CD4-positive, alpha-beta T cell (primary cell): ENCODE results near the gene SUSD6. TPM values are rescaled to one million over a fixed set of nuclear protein-coding genes. Genes with fewer than 3 reads are reported as not detected.
A peak's percentile ranks its signal among the peaks of the same experiment; 100 is the strongest.

ENCODE experiments used
- ATAC-seq: fragments of 200-7000 bp; cut with Tn5 transposase; one replicate; pipeline ENCODE4 v1.10.0; 2022; ENCODE audit warnings: mild to moderate bottlenecking; ENCODE audit not compliant: poor library complexity
- CTCF ChIA-PET: fragments of 350-600 bp; sonication (Branson Sonifier 250); formaldehyde crosslinking; loops from one replicate; lab custom pipeline; 2021; ENCODE audit warnings: antibody characterized with exemption, inconsistent platforms; lab: Charles Lee
- POLR2A ChIA-PET: fragments of 350-600 bp; sonication (Branson Sonifier 250); formaldehyde crosslinking; loops from one replicate; lab custom pipeline; 2021; ENCODE audit warnings: antibody characterized with exemption, inconsistent platforms; lab: Charles Lee
- DNase-seq, 14 experiments: peaks; one replicate each; pipeline ENCODE4 v3.0.0-alpha.2; 2013 to 2020; ENCODE audit warnings: mixed read lengths in 2 of 14
- H3K27ac ChIP-seq, 2 donors: one replicate each; pipeline versions ENCODE4 v1.5.1 to v1.7.0; 2013; ENCODE audit warnings: low read length in 2 of 2, low read depth in 1 of 2, mild to moderate bottlenecking in 1 of 2
- H3K27me3 ChIP-seq, 2 experiments: 1 replicate in 1 of 2; 2 replicates in 1 of 2; pipeline versions ENCODE4 v1.6.1 to v1.7.0; 2013; ENCODE audit warnings: low read length in 2 of 2, control low read depth in 1 of 2, mild to moderate bottlenecking in 1 of 2, moderate library complexity in 1 of 2; ENCODE audit not compliant: insufficient read depth in 2 of 2, control insufficient read depth in 1 of 2
- H3K36me3 ChIP-seq: one replicate; pipeline ENCODE4 v1.6.1; 2013; ENCODE audit warnings: low read length, control low read depth; ENCODE audit not compliant: insufficient read depth
- H3K4me1 ChIP-seq: one replicate; pipeline ENCODE4 v1.6.1; 2013; ENCODE audit warnings: low read length, control low read depth; ENCODE audit not compliant: insufficient read depth
- H3K4me3 ChIP-seq: one replicate; pipeline ENCODE4 v1.5.1; 2013; ENCODE audit warnings: mild to moderate bottlenecking, low read length, moderate library complexity
- H3K9me3 ChIP-seq, 2 experiments: 1 replicate in 1 of 2; 2 replicates in 1 of 2; pipeline versions ENCODE4 v1.6.1 to v1.7.0; 2013; ENCODE audit warnings: low read length in 2 of 2, mild to moderate bottlenecking in 2 of 2, control low read depth in 1 of 2, moderate library complexity in 1 of 2; ENCODE audit not compliant: control insufficient read depth in 1 of 2, insufficient read depth in 1 of 2
- H3K27ac Mint-ChIP-seq: one replicate; pipeline ENCODE4 v1.8.0; 2020; ENCODE audit warnings: mixed read lengths
- H3K27me3 Mint-ChIP-seq: one replicate; pipeline ENCODE4 v1.8.0; 2021; ENCODE audit warnings: mixed read lengths
- H3K36me3 Mint-ChIP-seq: one replicate; pipeline ENCODE4 v1.8.0; 2021; ENCODE audit warnings: low read depth, mixed read lengths
- H3K4me1 Mint-ChIP-seq: one replicate; pipeline ENCODE4 v1.8.0; 2021; ENCODE audit warnings: low read depth, mixed read lengths
- H3K4me3 Mint-ChIP-seq: one replicate; pipeline ENCODE4 v1.8.0; 2020; ENCODE audit warnings: mild to moderate bottlenecking, mixed read lengths
- H3K9me3 Mint-ChIP-seq: one replicate; pipeline ENCODE4 v1.8.0; 2020; ENCODE audit warnings: mixed read lengths
- intact Hi-C, 2 experiments: fragments of 100-400 bp; cut with DNase I in 1 of 2; cut with micrococcal nuclease in 1 of 2; formaldehyde crosslinking; loops; one replicate each; pipeline versions ENCODE4 v1.15.1 to v1.9.0; 2023 to 2025; cut with DNase I, micrococcal nuclease
- total RNA-seq, 174 experiments: library from RNA in 2 of 174; stranded (reverse) in 2 of 174; gene quantifications; one replicate each; pipeline ENCODE4 v1.2.3 and lab custom pipeline; 2021 to 2026
- TF ChIP-seq, protein P1 (sequence below): fragments of 200-600 bp; IDR thresholded peaks from one replicate; pipeline ENCODE4 v1.8.0; 2022; ENCODE audit warnings: antibody characterized with exemption, mild to moderate bottlenecking

The SUSD6 gene
- total RNA-seq, 2 experiments from 2014 or later: 93.7 to 95.1 TPM

DNA sequence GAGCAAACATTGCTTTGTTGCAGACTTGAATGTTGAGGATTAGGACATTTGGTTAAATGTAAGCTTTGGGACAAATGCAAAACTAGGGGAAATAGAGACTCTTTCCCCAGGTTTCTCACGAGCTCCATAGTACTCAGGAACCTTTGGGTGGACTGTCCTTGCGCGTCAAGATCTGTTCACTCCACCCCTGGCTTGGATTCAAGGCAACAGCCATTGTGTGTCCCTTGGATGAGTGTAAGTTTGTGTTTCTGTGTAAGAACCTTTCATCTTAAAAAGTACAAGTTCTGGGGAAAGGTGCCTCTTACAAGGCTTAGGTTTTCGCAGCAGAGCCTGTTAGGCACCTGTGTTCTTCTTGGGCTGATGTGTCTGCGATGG, 3.7 kb downstream of the SUSD6 start:
- H3K9me3 Mint-ChIP-seq: no peaks in the 10 kb centered on the region
- ChIA-PET POLR2A (interaction anchor here (0.7 to 5.5 kb wide), 6 partner anchors 10 to 152 kb away, joined by 3 to 44 read pairs (median 8); partner anchors contain the start of gene SRSF5), CTCF (interaction anchor here (1.0 kb wide), 2 partner anchors 10 to 16 kb away, joined by 3 read pairs; no protein-coding TSS in a partner anchor)
- H3K27ac ChIP-seq: peak overlapping the region; percentile 74 to 92
- H3K36me3 ChIP-seq: no peaks in the 10 kb centered on the region
- no peaks in the 10 kb centered on the region for H3K27me3 Mint-ChIP-seq
- H3K27me3 ChIP-seq: no peaks in the 10 kb centered on the region
- H3K4me3 Mint-ChIP-seq: peak overlapping the region; percentile 90
- TF ChIP-seq, protein P1, sequence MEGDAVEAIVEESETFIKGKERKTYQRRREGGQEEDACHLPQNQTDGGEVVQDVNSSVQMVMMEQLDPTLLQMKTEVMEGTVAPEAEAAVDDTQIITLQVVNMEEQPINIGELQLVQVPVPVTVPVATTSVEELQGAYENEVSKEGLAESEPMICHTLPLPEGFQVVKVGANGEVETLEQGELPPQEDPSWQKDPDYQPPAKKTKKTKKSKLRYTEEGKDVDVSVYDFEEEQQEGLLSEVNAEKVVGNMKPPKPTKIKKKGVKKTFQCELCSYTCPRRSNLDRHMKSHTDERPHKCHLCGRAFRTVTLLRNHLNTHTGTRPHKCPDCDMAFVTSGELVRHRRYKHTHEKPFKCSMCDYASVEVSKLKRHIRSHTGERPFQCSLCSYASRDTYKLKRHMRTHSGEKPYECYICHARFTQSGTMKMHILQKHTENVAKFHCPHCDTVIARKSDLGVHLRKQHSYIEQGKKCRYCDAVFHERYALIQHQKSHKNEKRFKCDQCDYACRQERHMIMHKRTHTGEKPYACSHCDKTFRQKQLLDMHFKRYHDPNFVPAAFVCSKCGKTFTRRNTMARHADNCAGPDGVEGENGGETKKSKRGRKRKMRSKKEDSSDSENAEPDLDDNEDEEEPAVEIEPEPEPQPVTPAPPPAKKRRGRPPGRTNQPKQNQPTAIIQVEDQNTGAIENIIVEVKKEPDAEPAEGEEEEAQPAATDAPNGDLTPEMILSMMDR: no peak
- H3K4me3 ChIP-seq: peak overlapping the region; percentile 91
- peak overlapping the region; percentile 93 for H3K27ac Mint-ChIP-seq
- no peaks in the 10 kb centered on the region for H3K9me3 ChIP-seq
- intact Hi-C loops: loop anchor here (1.0 to 10.0 kb wide), 4 partner anchors 10 to 1030 kb away; partner anchors contain the start of gene TTC9 (in 1 of the 2)
- no peak for ATAC-seq
- DNase-seq: no peak
- H3K36me3 Mint-ChIP-seq: peaks cover 8% of the 10 kb centered on the region
- peaks cover 82% of the 10 kb centered on the region for H3K4me1 ChIP-seq
- peaks cover 91% of the 10 kb centered on the region for H3K4me1 Mint-ChIP-seq

DNA sequence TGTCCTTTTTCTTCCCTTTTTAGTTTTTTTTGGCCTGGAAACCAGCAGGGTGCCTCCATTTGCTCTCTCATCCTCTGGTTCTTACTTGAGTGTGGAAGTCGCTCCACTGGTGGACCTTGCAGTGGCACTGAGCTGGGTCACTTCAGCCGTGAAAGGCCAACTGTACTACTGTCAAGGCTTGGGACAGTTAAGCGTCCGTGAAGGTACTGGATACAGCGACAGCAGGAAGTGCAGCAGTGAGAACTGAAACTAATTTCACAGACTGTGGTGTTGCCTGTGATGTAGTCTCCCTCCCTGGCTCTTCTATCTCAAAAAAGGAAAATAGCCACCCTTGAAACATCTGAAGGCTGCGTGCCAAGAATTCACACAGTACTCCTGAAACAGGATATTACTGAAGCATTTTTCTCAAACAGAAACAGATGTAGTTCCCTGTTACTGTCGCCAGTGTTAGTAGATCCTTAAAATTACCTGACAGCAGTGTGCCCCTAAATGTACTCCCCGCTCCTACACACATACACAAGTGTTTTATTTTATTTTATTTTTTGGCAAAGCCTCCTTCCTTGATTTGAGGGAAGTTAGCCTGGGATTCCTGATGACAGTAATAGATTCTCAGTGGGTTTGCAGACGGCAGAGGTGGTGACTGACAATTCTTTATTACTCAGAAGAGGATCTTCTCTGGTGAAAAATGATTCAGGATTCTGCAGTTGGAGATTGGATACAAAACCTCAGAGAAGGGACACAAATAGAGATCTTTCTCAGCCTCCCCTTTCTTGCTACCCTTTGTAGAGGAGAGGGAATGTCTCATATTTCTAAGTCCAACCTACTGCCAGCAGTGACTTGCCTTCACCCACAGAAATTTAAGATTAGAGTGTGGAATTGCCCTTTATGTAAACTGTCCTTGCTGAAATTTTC, 4.4 kb downstream of the SUSD6 start:
- H3K4me1 ChIP-seq: peaks cover 81% of the 10 kb centered on the region
- H3K27me3 ChIP-seq: no peaks in the 10 kb centered on the region
- Mint-ChIP-seq H3K27ac (peak overlapping the region; percentile 93), H3K27me3 (no peaks in the 10 kb centered on the region), H3K36me3 (peaks cover 8% of the 10 kb centered on the region), H3K4me1 (peaks cover 91% of the 10 kb centered on the region), H3K4me3 (peak overlapping the region; percentile 90), H3K9me3 (no peaks in the 10 kb centered on the region)
- TF ChIP-seq, protein P1: no peak
- intact Hi-C loops: loop anchor here (1.0 to 10.0 kb wide), 4 partner anchors 10 to 1029 kb away; partner anchors contain the start of gene TTC9 (in 1 of the 2)
- no peaks in the 10 kb centered on the region for H3K9me3 ChIP-seq
- DNase-seq (peak in 8 of 14 experiments; percentile 19 to 87 (median 54)), ATAC-seq (peak; percentile 37)
- H3K4me3 ChIP-seq: peak overlapping the region; percentile 91
- POLR2A ChIA-PET: interaction anchor here (0.7 to 4.1 kb wide), 9 partner anchors 9 to 151 kb away, joined by 3 to 26 read pairs (median 5); partner anchors contain the start of gene SRSF5
- no peaks in the 10 kb centered on the region for H3K36me3 ChIP-seq
- peak overlapping the region; percentile 74 to 92 for H3K27ac ChIP-seq
- CTCF ChIA-PET: interaction anchor here (1.0 to 1.6 kb wide), 3 partner anchors 14 to 111 kb away, joined by 3 read pairs; no protein-coding TSS in a partner anchor

DNA sequence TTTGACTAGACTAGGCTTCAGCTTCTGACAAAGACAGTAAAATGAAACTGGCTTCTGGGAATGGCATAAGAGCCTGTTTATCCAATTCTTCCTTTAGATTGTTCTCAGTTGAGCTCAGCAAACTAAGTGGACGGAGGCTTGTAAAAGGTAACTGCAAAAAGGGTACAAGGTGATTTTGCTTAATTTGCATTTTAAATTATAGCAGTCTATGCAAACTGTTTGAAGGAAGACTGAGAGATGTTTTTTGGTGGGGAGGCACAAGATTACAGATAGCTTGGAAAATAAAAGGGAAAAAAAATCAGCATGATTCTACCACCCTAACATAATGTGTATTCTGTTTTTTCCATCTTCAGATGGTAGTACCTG, 5.0 kb downstream of the SUSD6 start:
- Histone ChIP-seq H3K4me1 (peaks cover 83% of the 10 kb centered on the region), H3K4me3 (peak overlapping the region; percentile 91), H3K27me3 (no peaks in the 10 kb centered on the region), H3K27ac (peak overlapping the region; percentile 74 to 92), H3K9me3 (no peaks in the 10 kb centered on the region), H3K36me3 (no peaks in the 10 kb centered on the region)
- intact Hi-C loops: loop anchor here (5.0 to 10.0 kb wide), 3 partner anchors 48 to 1028 kb away; partner anchors contain the start of gene TTC9 (in 1 of the 2)
- POLR2A ChIA-PET: interaction anchor here (0.8 to 4.1 kb wide), 6 partner anchors 9 to 151 kb away, joined by 3 to 26 read pairs (median 6); partner anchors contain the start of gene SRSF5
- Mint-ChIP-seq H3K9me3 (no peaks in the 10 kb centered on the region), H3K4me1 (peaks cover 93% of the 10 kb centered on the region), H3K4me3 (peak overlapping the region; percentile 90), H3K36me3 (peaks cover 8% of the 10 kb centered on the region), H3K27me3 (no peaks in the 10 kb centered on the region), H3K27ac (peak overlapping the region; percentile 93)
- CTCF ChIA-PET: interaction anchor here (0.5 to 1.6 kb wide), 3 partner anchors 13 to 110 kb away, joined by 3 read pairs; no protein-coding TSS in a partner anchor
- TF ChIP-seq, protein P1: no peak
- DNase-seq: no peak
- no peak for ATAC-seq
